Endothelial cell of umbilical vein (primary cell): ENCODE measurements around the gene PPFIBP2. TPM values are rescaled to one million over a fixed set of nuclear protein-coding genes. Genes with fewer than 3 reads are reported as not detected.

Experiments used
- BruUV-seq: library from RNA; stranded (reverse); fragments of 400-500 nt; replicated peaks from 2 replicates; lab custom pipeline; 2021; lab: Mats Ljungman, UMichigan
- CTCF ChIA-PET: fragments of 300-600, 350-600 bp; sonication (Branson Sonifier 250); formaldehyde crosslinking; loops from one replicate; lab custom pipeline; 2021; ENCODE audit warnings: antibody characterized with exemption, inconsistent platforms; lab: Charles Lee
- POLR2A ChIA-PET: fragments of 300-600, 350-600 bp; sonication (Branson Sonifier 250); formaldehyde crosslinking; loops from one replicate; lab custom pipeline; 2021; ENCODE audit warnings: antibody characterized with exemption, inconsistent platforms; lab: Charles Lee
- DNase-seq: peaks from one replicate; pipeline ENCODE4 v3.0.0-alpha.2; 2011; ENCODE audit warnings: low read depth, low spot score
- FAIRE-seq: peaks from 2 replicates; lab custom pipeline; 2011; peaks lifted over from hg19 to GRCh38; lab: Jason Lieb, UNC
- H2AFZ ChIP-seq: 2 replicates; pipeline ENCODE4 v1.6.0; 2012; ENCODE audit warnings: low read depth, low read length, control low read depth, inconsistent platforms
- H3K27ac ChIP-seq: 2 replicates; pipeline ENCODE4 v1.5.1; 2011; ENCODE audit warnings: low read depth, mild to moderate bottlenecking, control low read depth, low read length, moderate library complexity; ENCODE audit not compliant: insufficient read depth
- H3K27me3 ChIP-seq, 2 experiments: 2 replicates each; pipeline versions ENCODE4 v1.6.0 to v1.6.1; 2011; ENCODE audit warnings: low read length in 2 of 2, mixed read lengths in 1 of 2; ENCODE audit not compliant: control insufficient read depth in 2 of 2, insufficient read depth in 2 of 2
- H3K36me3 ChIP-seq, 2 experiments: 2 replicates in 1 of 2; 3 replicates in 1 of 2; pipeline ENCODE4 v1.5.1; 2011; ENCODE audit warnings: low read length in 2 of 2, mild to moderate bottlenecking in 1 of 2, moderate library complexity in 1 of 2; ENCODE audit not compliant: control insufficient read depth in 2 of 2, insufficient read depth in 2 of 2; ENCODE audit errors: extremely low read depth in 1 of 2
- H3K4me1 ChIP-seq: 3 replicates; pipeline ENCODE4 v1.5.1; 2011; ENCODE audit warnings: mild to moderate bottlenecking, low read length; ENCODE audit not compliant: control insufficient read depth, insufficient read depth; ENCODE audit errors: extremely low read depth
- H3K4me2 ChIP-seq: 2 replicates; pipeline ENCODE4 v1.6.1; 2011; ENCODE audit warnings: low read length, control low read depth, mixed read lengths; ENCODE audit not compliant: insufficient read depth
- H3K4me3 ChIP-seq, 3 experiments: fragments of 200-600 bp in 1 of 3; sonication (generic), shearing (Covaris generic) in 1 of 3; replicated peaks in 1 of 3; 2 replicates each; pipeline ENCODE4 v1.5.1; 2011 to 2016; ENCODE audit warnings: control low read depth in 3 of 3, low read length in 3 of 3, mild to moderate bottlenecking in 2 of 3, inconsistent platforms in 1 of 3, low read depth in 1 of 3, moderate library complexity in 1 of 3; ENCODE audit not compliant: insufficient read depth in 1 of 3
- H3K79me2 ChIP-seq: 2 replicates; pipeline ENCODE4 v1.6.0; 2012; ENCODE audit warnings: low read length, inconsistent platforms; ENCODE audit not compliant: control insufficient read depth, insufficient read depth
- H3K9ac ChIP-seq: replicated peaks from 2 replicates; pipeline ENCODE3; 2011; ENCODE audit warnings: low read length, control low read depth; ENCODE audit not compliant: insufficient read depth; ENCODE audit errors: extremely low read depth
- H3K9me1 ChIP-seq: replicated peaks from 3 replicates; pipeline ENCODE4 v1.6.0; 2011; ENCODE audit warnings: mild to moderate bottlenecking, low read length; ENCODE audit not compliant: control insufficient read depth, insufficient read depth; ENCODE audit errors: extremely low read depth
- H3K9me3 ChIP-seq: replicated peaks from 2 replicates; pipeline ENCODE4 v1.5.1; 2012; ENCODE audit warnings: low read length, inconsistent platforms; ENCODE audit not compliant: control insufficient read depth, insufficient read depth
- H4K20me1 ChIP-seq: replicated peaks from 2 replicates; pipeline ENCODE3; 2011; ENCODE audit warnings: mild to moderate bottlenecking, low read length; ENCODE audit not compliant: control insufficient read depth, insufficient read depth; ENCODE audit errors: extremely low read depth
- CTCF ChIP-seq, 2 donors: IDR thresholded peaks; 1 replicate in 1 of 2; 2 replicates in 1 of 2; pipeline ENCODE4 v1.5.1; 2011; ENCODE audit warnings: low read length in 2 of 2, mild to moderate bottlenecking in 2 of 2, moderate library complexity in 2 of 2, control low read depth in 1 of 2, inconsistent platforms in 1 of 2, low read depth in 1 of 2; ENCODE audit not compliant: insufficient read depth in 1 of 2; ENCODE audit errors: extremely low read depth in 1 of 2
- EZH2 ChIP-seq: IDR thresholded peaks from 2 replicates; pipeline ENCODE4 v1.6.1; 2012; ENCODE audit warnings: borderline replicate concordance, low read depth, mild to moderate bottlenecking, moderate library complexity, low read length, inconsistent platforms; ENCODE audit not compliant: severe bottlenecking
- FOS ChIP-seq: IDR thresholded peaks from 2 replicates; pipeline ENCODE4 v1.6.1; 2011; ENCODE audit warnings: mild to moderate bottlenecking, low read length, moderate library complexity, borderline replicate concordance; ENCODE audit not compliant: insufficient read depth
- GATA2 ChIP-seq: IDR thresholded peaks from 2 replicates; pipeline ENCODE4 v1.7.0; 2011; ENCODE audit warnings: low read depth, mild to moderate bottlenecking, moderate library complexity, mixed read lengths, low read length; ENCODE audit not compliant: insufficient read length, insufficient read depth
- JUN ChIP-seq: IDR thresholded peaks from 2 replicates; pipeline ENCODE4 v1.6.1; 2011; ENCODE audit warnings: borderline replicate concordance, low read depth; ENCODE audit not compliant: insufficient read length, insufficient read depth
- MAX ChIP-seq: IDR thresholded peaks from 2 replicates; pipeline ENCODE4 v1.6.1; 2011; ENCODE audit not compliant: insufficient read depth, insufficient read length
- MYC ChIP-seq: IDR thresholded peaks from one replicate; pipeline ENCODE4 v1.6.1; 2011; ENCODE audit warnings: mild to moderate bottlenecking, low read depth, low read length
- POLR2A ChIP-seq: IDR thresholded peaks from 2 replicates; pipeline ENCODE4 v1.6.1; 2012; ENCODE audit warnings: low read depth, mild to moderate bottlenecking, control low read depth, low read length
- POLR2AphosphoS5 ChIP-seq: IDR thresholded peaks from 2 replicates; pipeline ENCODE4 v1.6.1; 2012; ENCODE audit warnings: low read depth, mild to moderate bottlenecking, control low read depth, low read length, moderate library complexity; ENCODE audit not compliant: insufficient read depth
- dilution Hi-C: fragments of 300-500 bp; cut with MboI; formaldehyde crosslinking; loops from one replicate; pipeline ENCODE4 v1.15.0; 2019; ENCODE audit warnings: low sequenced_read_pairs; ENCODE audit not compliant: extremely low pct_ligation_motif_present
- intact Hi-C: fragments of 100-400 bp; cut with micrococcal nuclease; formaldehyde crosslinking; loops from one replicate; pipeline ENCODE4 v1.10.0; 2022
- polyA plus RNA-seq, 4 experiments: library from polyadenylated mRNA; depleted of rRNA in 3 of 4; stranded (reverse) in 3 of 4; unstranded in 1 of 4; fragments of >200 nt; gene quantifications; 2 replicates each; pipeline versions ENCODE4 v1.2.1 to v1.2.3, GENCODE V29; 2011 to 2012; ENCODE audit warnings: missing spikeins in 1 of 4
- total RNA-seq: library from RNA; stranded (reverse); gene quantifications from 2 replicates; pipeline ENCODE4 v1.2.3, GENCODE V29; 2021

PPFIBP2 gene
- total and polyA plus RNA-seq, 2 donors (not counting 3 experiments of a cell fraction or from before 2014, with no cell fraction given): 1.3 to 4.0 TPM

GRCh38 chr11:7578276-7578955 lies 64.6 kb downstream of the PPFIBP2 start:
- ChIA-PET CTCF (interaction anchor here (0.7 to 12.1 kb wide), 9 partner anchors 14 to 114 kb away, joined by 3 to 766 read pairs (median 4); no protein-coding TSS in a partner anchor), POLR2A (no interaction called here)
- no peak for DNase-seq
- Histone ChIP-seq H3K4me2 (peak overlapping the region; percentile 43), H3K36me3 (no peaks in the 10 kb centered on the region), H2AFZ (no peak overlapping the region), H3K9me1 (no peaks in the 10 kb centered on the region), H4K20me1 (no peaks in the 10 kb centered on the region), H3K79me2 (no peaks in the 10 kb centered on the region), H3K4me3 (no peak overlapping the region), H3K9me3 (no peaks in the 10 kb centered on the region), H3K27ac (no peak overlapping the region), H3K9ac (no peak overlapping the region), H3K27me3 (peaks cover 45 to 66% of the 10 kb centered on the region in 2 experiments), H3K4me1 (peaks cover 12% of the 10 kb centered on the region)
- FAIRE-seq: no peak
- no TSS peak for BruUV-seq
- intact Hi-C loops: loop anchor here (1.0 kb wide), 1 partner anchor 22 kb away; no protein-coding TSS in a partner anchor
- dilution Hi-C loops: no loop called here
- TF ChIP-seq MAX: no peak
- peak; percentile 1 for TF ChIP-seq GATA2
- no peak for TF ChIP-seq POLR2AphosphoS5
- TF ChIP-seq FOS: no peak
- peak; percentile 56 for TF ChIP-seq EZH2

GRCh38 chr11:7579361-7579791 lies 65.6 kb downstream of the PPFIBP2 start:
- CTCF ChIA-PET: interaction anchor here (12.1 kb wide), 1 partner anchor 74 kb away, joined by 766 read pairs; no protein-coding TSS in a partner anchor

More at GRCh38 chr11:7579361-7579791, 65.6 kb downstream of the PPFIBP2 start:
- no TSS peak for BruUV-seq
- no peak overlapping the region for H3K27ac ChIP-seq
- H3K4me3 ChIP-seq: no peak overlapping the region
- no peak for FAIRE-seq
- no peak overlapping the region for H3K9ac ChIP-seq
- no peak for TF ChIP-seq EZH2
- TF ChIP-seq MAX: no peak
- TF ChIP-seq FOS: no peak
- TF ChIP-seq MYC: no peak
- TF ChIP-seq POLR2A: no peak
- TF ChIP-seq GATA2: no peak
- TF ChIP-seq CTCF (IDR thresholded peaks at IDR 0.05; ENCODE audit: extremely low read depth in 1 of 2, insufficient read depth in 1 of 2, low read depth in 1 of 2, low read length in 2 of 2): no peak
- TF ChIP-seq JUN: no peak
- no peak for TF ChIP-seq POLR2AphosphoS5
- peaks cover 50 to 71% of the 10 kb centered on the region in 2 experiments for H3K27me3 ChIP-seq
- no peak for DNase-seq
- H3K79me2 ChIP-seq: no peaks in the 10 kb centered on the region
- no peaks in the 10 kb centered on the region for H4K20me1 ChIP-seq
- peaks cover 12% of the 10 kb centered on the region for H3K4me1 ChIP-seq
- no peaks in the 10 kb centered on the region for H3K9me3 ChIP-seq
- no peaks in the 10 kb centered on the region for H3K36me3 ChIP-seq
- no peak overlapping the region for H3K4me2 ChIP-seq
- intact Hi-C loops (no loop called here), dilution Hi-C loops (no loop called here)
- no peak overlapping the region for H2AFZ ChIP-seq
- no peaks in the 10 kb centered on the region for H3K9me1 ChIP-seq
- POLR2A ChIA-PET: no interaction called here
